Common myeloid progenitor, CD34-positive (primary cell): ENCODE data around the gene POLE2. TPM values are rescaled to one million over a fixed set of nuclear protein-coding genes. Genes with fewer than 3 reads are reported as not detected.
"Not testable (repeated sequence)": the region's sequence is repeated elsewhere in the genome, so short reads cannot be mapped to it uniquely, and the experiment has no call there.

Experiments
- CTCF ChIA-PET: fragments of 350-600 bp; sonication (Branson Sonifier 250); formaldehyde crosslinking; loops from one replicate; lab custom pipeline; 2021; ENCODE audit warnings: antibody characterized with exemption; lab: Charles Lee
- POLR2A ChIA-PET: fragments of 350-600 bp; sonication (Branson Sonifier 250); formaldehyde crosslinking; loops from one replicate; lab custom pipeline; 2021; ENCODE audit warnings: antibody characterized with exemption; lab: Charles Lee
- DNase-seq, 3 donors: peaks; one replicate each; pipeline versions ENCODE4 v3.0.0 to v3.0.0-alpha.2; 2013
- H3K27ac ChIP-seq, 2 experiments: 1 replicate in 1 of 2; 2 replicates in 1 of 2; pipeline ENCODE4 v1.7.0; 2013; ENCODE audit warnings: inconsistent platforms in 2 of 2, low read length in 2 of 2, mild to moderate bottlenecking in 2 of 2, low read depth in 1 of 2, moderate library complexity in 1 of 2; ENCODE audit not compliant: severe bottlenecking in 2 of 2, insufficient read depth in 1 of 2, poor library complexity in 1 of 2
- H3K27me3 ChIP-seq, 5 experiments: replicated peaks in 2 of 5; 1 replicate in 3 of 5; 2 replicates in 2 of 5; pipeline versions ENCODE4 v1.6.1 to v1.7.0; 2013; ENCODE audit warnings: low read length in 4 of 5, mild to moderate bottlenecking in 2 of 5, moderate library complexity in 2 of 5, inconsistent platforms in 1 of 5; ENCODE audit not compliant: insufficient read depth in 5 of 5, control insufficient read depth in 4 of 5
- H3K36me3 ChIP-seq, 4 experiments: 1 replicate in 2 of 4; 2 replicates in 2 of 4; pipeline versions ENCODE4 v1.6.1 to v1.7.0; 2013; ENCODE audit warnings: low read length in 3 of 4, control low read depth in 1 of 4, mild to moderate bottlenecking in 1 of 4; ENCODE audit not compliant: control insufficient read depth in 4 of 4, insufficient read depth in 4 of 4
- H3K4me1 ChIP-seq, 4 experiments: 1 replicate in 3 of 4; 2 replicates in 1 of 4; pipeline versions ENCODE4 v1.6.1 to v1.7.1; 2013; ENCODE audit warnings: low read length in 3 of 4, mild to moderate bottlenecking in 3 of 4, control low read depth in 1 of 4, inconsistent platforms in 1 of 4, moderate library complexity in 1 of 4; ENCODE audit not compliant: control insufficient read depth in 4 of 4, insufficient read depth in 4 of 4; ENCODE audit errors: control extremely low read depth in 1 of 4
- H3K4me3 ChIP-seq, 7 experiments: 1 replicate in 4 of 7; 2 replicates in 3 of 7; pipeline versions ENCODE4 v1.5.1 to v1.7.0; 2013; ENCODE audit warnings: mild to moderate bottlenecking in 7 of 7, low read length in 6 of 7, moderate library complexity in 6 of 7, inconsistent platforms in 2 of 7, low read depth in 2 of 7, control low read depth in 1 of 7; ENCODE audit not compliant: insufficient read depth in 4 of 7, control insufficient read depth in 1 of 7; ENCODE audit errors: extremely low read depth in 1 of 7
- H3K9me3 ChIP-seq, 5 experiments: 1 replicate in 4 of 5; 2 replicates in 1 of 5; pipeline versions ENCODE4 v1.6.1 to v1.7.1; 2013; ENCODE audit warnings: low read length in 4 of 5, mild to moderate bottlenecking in 2 of 5, inconsistent platforms in 1 of 5, low read depth in 1 of 5, moderate library complexity in 1 of 5; ENCODE audit not compliant: control insufficient read depth in 4 of 5, insufficient read depth in 2 of 5; ENCODE audit errors: control extremely low read depth in 1 of 5
- WGBS: methylation state at CpG from one replicate; pipeline ENCODE4 v1.1.5; 2013; ENCODE audit not compliant: insufficient coverage; 5-methylcytosine and 5-hydroxymethylcytosine counted together
- polyA plus RNA-seq: library from polyadenylated mRNA; unstranded; fragments of 120-200 nt; gene quantifications from one replicate; pipeline ENCODE4 v1.2.1, GENCODE V29; 2013

POLE2 gene
- polyA plus RNA-seq = 13.4 TPM

GRCh38 chr14:49687942-49688700, at the start of gene POLE2:
POLE2 (minus strand) TSS chr14:49688214; CDS start chr14:49688203, 11 bp downstream.
- ChIA-PET CTCF (interaction anchor here (1.1 to 2.0 kb wide), 5 partner anchors 10 to 80 kb away, joined by 3 to 7 read pairs (median 3); partner anchors contain the start of gene KLHDC2), POLR2A (interaction anchor here (0.9 to 2.0 kb wide), 3 partner anchors 11 to 82 kb away, joined by 3 to 10 read pairs (median 4); partner anchors contain the start of gene KLHDC2)
- Histone ChIP-seq H3K4me1 (peaks cover 3 to 19% (median 14%) of the 10 kb centered on the region in 4 experiments), H3K27ac (peak within 1 kb of the TSS; percentile 15 to 66), H3K4me3 (peak within 1 kb of the TSS; percentile 71 to 87 (median 78)), H3K27me3 (no peaks in the 10 kb centered on the region), H3K9me3 (no peaks in the 10 kb centered on the region), H3K36me3 (peaks cover 0 to 7% (median 0%) of the 10 kb centered on the region in 4 experiments)
- WGBS = 4% methylated on average over 63 of the region's 67 CpGs
- DNase-seq = peak; percentile 72 to 84 (median 79)

- H3K4me3 ChIP-seq, H3K27me3 ChIP-seq, H3K4me1 ChIP-seq, H3K9me3 ChIP-seq, DNase-seq, H3K36me3 ChIP-seq, CTCF ChIA-PET, H3K27ac ChIP-seq: not testable (repeated sequence)
- POLR2A ChIA-PET = interaction anchor here (0.6 kb wide), 1 partner anchor 535 kb away, joined by 3 read pairs; no protein-coding TSS in a partner anchor
- 100% methylated on average over 2 of the region's 4 CpGs for WGBS
Observed at GRCh38 chr14:49735669-49736068, 47.7 kb upstream of the POLE2 start.

- H3K4me3 ChIP-seq = no peak overlapping the region
- CTCF ChIA-PET = interaction anchor here (0.6 to 1.0 kb wide), 2 partner anchors 33 to 107 kb away, joined by 3 read pairs; no protein-coding TSS in a partner anchor
- DNase-seq = peak in 2 of 3 donors; percentile 51 to 62
- peaks cover 0 to 7% (median 4%) of the 10 kb centered on the region in 4 experiments for H3K4me1 ChIP-seq
- H3K36me3 ChIP-seq = peaks cover 0 to 6% (median 3%) of the 10 kb centered on the region in 4 experiments
- POLR2A ChIA-PET = interaction anchor here (0.7 kb wide), 1 partner anchor 35 kb away, joined by 5 read pairs; no protein-coding TSS in a partner anchor
- no peaks in the 10 kb centered on the region for H3K9me3 ChIP-seq
- no peaks in the 10 kb centered on the region for H3K27me3 ChIP-seq
- no peak overlapping the region for H3K27ac ChIP-seq
Observed at GRCh38 chr14:49733836-49734235, 45.8 kb upstream of the POLE2 start.

GRCh38 chr14:49732896-49733295, 44.9 kb upstream of the POLE2 start:
- Histone ChIP-seq H3K4me1 (peaks cover 0 to 7% (median 4%) of the 10 kb centered on the region in 4 experiments), H3K27ac (no peak overlapping the region), H3K36me3 (peaks cover 0 to 6% (median 3%) of the 10 kb centered on the region in 4 experiments), H3K9me3 (no peaks in the 10 kb centered on the region), H3K4me3 (no peak overlapping the region), H3K27me3 (no peaks in the 10 kb centered on the region)
- CTCF ChIA-PET = interaction anchor here (1.0 kb wide), 1 partner anchor 34 kb away, joined by 3 read pairs; no protein-coding TSS in a partner anchor
- POLR2A ChIA-PET = no interaction called here
- no peak for DNase-seq
- WGBS = 75% methylated on average over 1 of the region's 3 CpGs

- WGBS = 94% methylated on average over 3 of the region's 5 CpGs
- H3K36me3 ChIP-seq = peaks cover 0 to 9% (median 6%) of the 10 kb centered on the region in 4 experiments
- no peaks in the 10 kb centered on the region for H3K27me3 ChIP-seq
- CTCF ChIA-PET = no interaction called here
- H3K27ac ChIP-seq = no peak overlapping the region
- no peak overlapping the region for H3K4me3 ChIP-seq
- H3K9me3 ChIP-seq = no peaks in the 10 kb centered on the region
- DNase-seq = no peak
- H3K4me1 ChIP-seq = no peaks in the 10 kb centered on the region
- POLR2A ChIA-PET = no interaction called here
Observed at GRCh38 chr14:49727171-49727570, 39.2 kb upstream of the POLE2 start.

GRCh38 chr14:49721733-49722435, 33.9 kb upstream of the POLE2 start:
- CTCF ChIA-PET = interaction anchor here (1.2 kb wide), 1 partner anchor 11 kb away, joined by 3 read pairs; no protein-coding TSS in a partner anchor
- POLR2A ChIA-PET, H3K4me3 ChIP-seq, H3K27me3 ChIP-seq, H3K27ac ChIP-seq, H3K4me1 ChIP-seq, DNase-seq, H3K9me3 ChIP-seq: not testable (repeated sequence)
- 100% methylated on average over 1 of the region's 9 CpGs for WGBS
- H3K36me3 ChIP-seq = peaks cover 0 to 27% (median 5%) of the 10 kb centered on the region in 4 experiments
